ENCODE data around the gene HTRA3. TPM values are rescaled to one million over a fixed set of nuclear protein-coding genes. Genes with fewer than 3 reads are reported as not detected.

The HTRA3 gene
- total and polyA plus RNA-seq, 2 donors = 1.5 to 2.1 TPM

GRCh38 chr4:8252301-8253173, 17.0 kb upstream of the HTRA3 start:
- Histone ChIP-seq H3K36me3 (ENCODE audit: control insufficient read depth in 2 of 2, insufficient read depth in 2 of 2, low read length in 1 of 2) (no peaks in the 10 kb centered on the region), H3K27ac (ENCODE audit: low read depth in 1 of 2, low read length in 1 of 2) (no peak overlapping the region), H3K4me1 (ENCODE audit: control insufficient read depth in 2 of 2, insufficient read depth in 2 of 2, low read length in 2 of 2) (peaks cover 0 to 8% of the 10 kb centered on the region in 2 donors), H3K9me3 (ENCODE audit: control insufficient read depth in 2 of 2, insufficient read depth in 1 of 2, low read length in 1 of 2) (no peaks in the 10 kb centered on the region), H3K27me3 (ENCODE audit: control insufficient read depth in 2 of 2, insufficient read depth in 1 of 2, low read length in 1 of 2) (peaks cover 0 to 2% of the 10 kb centered on the region in 2 donors), H3K4me3 (ENCODE audit: low read length in 2 of 2) (no peak overlapping the region)
- no peak for DNase-seq (ENCODE audit: low read depth in 6 of 9, low spot score in 9 of 9)
- 83% methylated on average over 23 of the region's 23 CpGs for WGBS

- Histone ChIP-seq H3K27me3 (ENCODE audit: control insufficient read depth in 2 of 2, insufficient read depth in 1 of 2, low read length in 1 of 2) (peaks cover 0 to 2% of the 10 kb centered on the region in 2 donors), H3K4me3 (ENCODE audit: low read length in 2 of 2) (no peak overlapping the region), H3K4me1 (ENCODE audit: control insufficient read depth in 2 of 2, insufficient read depth in 2 of 2, low read length in 2 of 2) (peaks cover 0 to 8% of the 10 kb centered on the region in 2 donors), H3K36me3 (ENCODE audit: control insufficient read depth in 2 of 2, insufficient read depth in 2 of 2, low read length in 1 of 2) (no peaks in the 10 kb centered on the region), H3K9me3 (ENCODE audit: control insufficient read depth in 2 of 2, insufficient read depth in 1 of 2, low read length in 1 of 2) (no peaks in the 10 kb centered on the region), H3K27ac (ENCODE audit: low read depth in 1 of 2, low read length in 1 of 2) (no peak overlapping the region)
- DNase-seq (ENCODE audit: low read depth in 6 of 9, low spot score in 9 of 9) = no peak
- WGBS = 94% methylated on average over 6 of the region's 6 CpGs
Measured at GRCh38 chr4:8254076-8254475, 15.5 kb upstream of the HTRA3 start.

DNA sequence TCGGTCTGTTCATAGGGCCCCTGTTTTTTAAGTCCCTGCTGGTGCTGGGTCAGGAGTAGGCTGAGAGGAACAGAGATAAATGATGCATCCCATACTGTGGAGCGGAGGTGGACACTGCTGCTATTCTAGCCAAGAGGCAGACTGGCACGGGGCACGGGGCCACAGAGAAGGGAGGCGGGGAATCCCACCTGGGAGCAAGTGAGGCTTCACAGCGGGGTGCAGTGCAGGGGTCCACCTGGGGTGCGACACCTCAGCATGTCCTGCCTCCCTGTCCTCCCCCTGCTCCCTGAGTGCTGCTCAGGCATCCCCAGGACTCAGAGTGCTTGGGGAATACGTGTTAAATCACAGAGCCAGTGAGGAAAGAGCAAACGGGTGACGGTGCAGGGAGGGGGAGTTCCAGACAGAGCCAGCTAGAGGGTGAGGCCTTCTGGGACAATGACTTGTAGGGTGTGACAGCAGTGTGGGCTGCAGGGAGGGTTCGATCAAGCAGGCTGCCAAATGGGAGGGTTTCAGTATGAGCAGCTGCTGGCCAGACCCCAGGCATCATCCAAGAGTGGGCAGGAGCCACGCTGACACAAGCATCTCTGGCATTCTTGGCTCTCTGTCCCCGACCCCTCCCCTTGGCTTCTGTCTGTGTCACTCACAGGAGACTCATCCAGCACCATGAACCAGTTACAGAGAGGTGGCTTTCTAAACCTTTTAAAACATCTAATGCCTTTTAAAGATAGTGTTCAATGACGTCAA, 13.7 kb upstream of the HTRA3 start:
- WGBS = 92% methylated on average over 14 of the region's 14 CpGs

DNA sequence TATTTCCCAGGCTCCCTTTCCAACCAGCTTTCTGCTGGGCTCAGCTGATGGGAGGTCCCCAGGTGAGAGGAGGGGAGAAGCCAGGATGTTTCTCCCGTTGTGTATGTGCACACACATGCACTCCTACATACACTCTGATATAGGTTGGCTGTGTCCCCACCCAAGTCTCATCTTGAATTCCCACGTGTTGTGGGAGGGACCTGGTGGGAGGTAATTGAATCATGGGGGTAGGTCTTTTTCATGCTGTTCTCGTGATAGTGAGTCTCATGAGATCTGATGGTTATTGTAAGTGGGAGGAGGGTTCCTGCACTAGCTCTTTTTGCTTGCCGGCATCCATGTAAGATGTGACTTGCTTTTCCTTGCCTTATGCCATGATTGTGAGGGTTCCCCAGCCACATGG, 11.7 kb upstream of the HTRA3 start:
- WGBS = 91% methylated on average over 4 of the region's 4 CpGs
- H3K9me3 ChIP-seq (ENCODE audit: control insufficient read depth in 2 of 2, insufficient read depth in 1 of 2, low read length in 1 of 2) = no peaks in the 10 kb centered on the region
- H3K4me1 ChIP-seq (ENCODE audit: control insufficient read depth in 2 of 2, insufficient read depth in 2 of 2, low read length in 2 of 2) = peaks cover 0 to 16% of the 10 kb centered on the region in 2 donors
- no peak for DNase-seq (ENCODE audit: low read depth in 6 of 9, low spot score in 9 of 9)
- H3K36me3 ChIP-seq (ENCODE audit: control insufficient read depth in 2 of 2, insufficient read depth in 2 of 2, low read length in 1 of 2) = no peaks in the 10 kb centered on the region
- no peak overlapping the region for H3K27ac ChIP-seq (ENCODE audit: low read depth in 1 of 2, low read length in 1 of 2)
- no peaks in the 10 kb centered on the region for H3K27me3 ChIP-seq (ENCODE audit: control insufficient read depth in 2 of 2, insufficient read depth in 1 of 2, low read length in 1 of 2)
- no peak overlapping the region for H3K4me3 ChIP-seq (ENCODE audit: low read length in 2 of 2)

More for the DNA sequence above, 13.7 kb upstream of the HTRA3 start:
- Histone ChIP-seq H3K9me3 (ENCODE audit: control insufficient read depth in 2 of 2, insufficient read depth in 1 of 2, low read length in 1 of 2) (no peaks in the 10 kb centered on the region), H3K4me3 (ENCODE audit: low read length in 2 of 2) (no peak overlapping the region), H3K27me3 (ENCODE audit: control insufficient read depth in 2 of 2, insufficient read depth in 1 of 2, low read length in 1 of 2) (no peaks in the 10 kb centered on the region), H3K4me1 (ENCODE audit: control insufficient read depth in 2 of 2, insufficient read depth in 2 of 2, low read length in 2 of 2) (peaks cover 0 to 8% of the 10 kb centered on the region in 2 donors), H3K27ac (ENCODE audit: low read depth in 1 of 2, low read length in 1 of 2) (no peak overlapping the region), H3K36me3 (ENCODE audit: control insufficient read depth in 2 of 2, insufficient read depth in 2 of 2, low read length in 1 of 2) (no peaks in the 10 kb centered on the region)
- DNase-seq (ENCODE audit: low read depth in 6 of 9, low spot score in 9 of 9) = no peak

DNA sequence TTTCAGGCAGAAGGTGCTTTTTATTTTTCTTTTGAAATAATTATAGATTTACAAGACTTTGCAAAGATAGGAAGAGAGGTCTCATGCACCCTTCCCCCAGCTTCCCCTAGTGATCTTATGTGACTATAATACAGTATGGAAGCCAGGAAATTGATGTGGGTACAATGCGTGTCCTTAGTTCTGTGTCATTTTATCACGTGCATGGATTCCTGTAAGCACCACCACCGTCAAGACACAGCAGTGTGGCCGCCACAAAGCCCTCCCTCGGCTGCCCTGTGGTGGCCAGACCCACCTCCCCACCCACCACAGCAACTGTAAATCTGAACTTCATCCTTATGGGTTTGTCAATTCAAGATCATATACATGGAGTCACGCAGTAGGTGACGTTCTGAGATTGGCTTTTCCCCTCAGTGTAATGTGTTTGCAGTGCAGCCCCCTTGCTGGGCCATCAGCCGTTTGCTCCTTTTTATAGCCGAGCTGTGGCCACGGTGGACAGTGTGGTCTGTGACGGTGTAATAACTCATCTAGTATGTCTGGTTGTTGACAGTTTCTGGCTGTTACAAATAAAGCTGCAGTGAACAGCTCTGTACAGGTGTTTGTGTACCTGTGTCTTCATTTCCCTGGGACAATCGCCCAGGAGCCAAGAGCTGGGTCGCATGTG, 10.9 kb upstream of the HTRA3 start:
- WGBS = 46% methylated on average over 13 of the region's 13 CpGs
- Histone ChIP-seq H3K27me3 (ENCODE audit: control insufficient read depth in 2 of 2, insufficient read depth in 1 of 2, low read length in 1 of 2) (no peaks in the 10 kb centered on the region), H3K36me3 (ENCODE audit: control insufficient read depth in 2 of 2, insufficient read depth in 2 of 2, low read length in 1 of 2) (no peaks in the 10 kb centered on the region), H3K4me3 (ENCODE audit: low read length in 2 of 2) (no peak overlapping the region), H3K9me3 (ENCODE audit: control insufficient read depth in 2 of 2, insufficient read depth in 1 of 2, low read length in 1 of 2) (no peaks in the 10 kb centered on the region), H3K4me1 (ENCODE audit: control insufficient read depth in 2 of 2, insufficient read depth in 2 of 2, low read length in 2 of 2) (peaks cover 0 to 12% of the 10 kb centered on the region in 2 donors), H3K27ac (ENCODE audit: low read depth in 1 of 2, low read length in 1 of 2) (no peak overlapping the region)
- no peak for DNase-seq (ENCODE audit: low read depth in 6 of 9, low spot score in 9 of 9)

GRCh38 chr4:8259743-8260430, 9.7 kb upstream of the HTRA3 start:
- WGBS = 96% methylated on average over 11 of the region's 11 CpGs
- no peak overlapping the region for H3K27ac ChIP-seq (ENCODE audit: low read depth in 1 of 2, low read length in 1 of 2)
- no peaks in the 10 kb centered on the region for H3K27me3 ChIP-seq (ENCODE audit: control insufficient read depth in 2 of 2, insufficient read depth in 1 of 2, low read length in 1 of 2)
- no peaks in the 10 kb centered on the region for H3K9me3 ChIP-seq (ENCODE audit: control insufficient read depth in 2 of 2, insufficient read depth in 1 of 2, low read length in 1 of 2)
- H3K4me3 ChIP-seq (ENCODE audit: low read length in 2 of 2) = no peak overlapping the region
- H3K36me3 ChIP-seq (ENCODE audit: control insufficient read depth in 2 of 2, insufficient read depth in 2 of 2, low read length in 1 of 2) = no peaks in the 10 kb centered on the region
- DNase-seq (ENCODE audit: low read depth in 6 of 9, low spot score in 9 of 9) = no peak
- H3K4me1 ChIP-seq (ENCODE audit: control insufficient read depth in 2 of 2, insufficient read depth in 2 of 2, low read length in 2 of 2) = peaks cover 0 to 12% of the 10 kb centered on the region in 2 donors

DNA sequence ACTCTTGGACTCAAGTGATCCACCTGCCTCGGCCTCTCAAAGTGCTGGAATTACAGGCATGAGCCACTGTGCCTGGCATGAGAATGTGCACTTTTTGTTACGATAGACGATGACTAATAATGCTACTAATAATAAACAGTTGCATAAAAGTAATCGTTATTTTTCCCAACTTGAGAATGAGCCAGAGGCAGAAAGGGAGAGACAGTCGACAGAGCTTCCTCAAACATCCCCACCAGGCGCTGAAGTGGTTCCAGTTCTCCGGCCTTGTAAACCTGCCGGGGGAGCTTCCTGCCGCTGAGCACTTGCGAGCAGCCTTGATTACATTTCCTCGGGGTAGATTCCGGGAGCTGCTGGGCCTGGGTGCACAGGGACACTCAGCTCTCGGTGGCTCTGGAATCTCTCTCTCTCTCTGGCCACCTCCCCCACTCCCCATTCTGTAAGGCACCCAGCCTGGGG, 8.9 kb upstream of the HTRA3 start:
- no peak for DNase-seq (ENCODE audit: low read depth in 6 of 9, low spot score in 9 of 9)
- no peaks in the 10 kb centered on the region for H3K9me3 ChIP-seq (ENCODE audit: control insufficient read depth in 2 of 2, insufficient read depth in 1 of 2, low read length in 1 of 2)
- no peaks in the 10 kb centered on the region for H3K36me3 ChIP-seq (ENCODE audit: control insufficient read depth in 2 of 2, insufficient read depth in 2 of 2, low read length in 1 of 2)
- H3K27me3 ChIP-seq (ENCODE audit: control insufficient read depth in 2 of 2, insufficient read depth in 1 of 2, low read length in 1 of 2) = no peaks in the 10 kb centered on the region
- H3K27ac ChIP-seq (ENCODE audit: low read depth in 1 of 2, low read length in 1 of 2) = no peak overlapping the region
- WGBS = 86% methylated on average over 13 of the region's 13 CpGs
- H3K4me1 ChIP-seq (ENCODE audit: control insufficient read depth in 2 of 2, insufficient read depth in 2 of 2, low read length in 2 of 2) = peaks cover 0 to 12% of the 10 kb centered on the region in 2 donors
- no peak overlapping the region for H3K4me3 ChIP-seq (ENCODE audit: low read length in 2 of 2)

GRCh38 chr4:8261851-8262535, 7.6 kb upstream of the HTRA3 start:
- Histone ChIP-seq H3K9me3 (ENCODE audit: control insufficient read depth in 2 of 2, insufficient read depth in 1 of 2, low read length in 1 of 2) (no peaks in the 10 kb centered on the region), H3K4me1 (ENCODE audit: control insufficient read depth in 2 of 2, insufficient read depth in 2 of 2, low read length in 2 of 2) (peaks cover 0 to 12% of the 10 kb centered on the region in 2 donors), H3K36me3 (ENCODE audit: control insufficient read depth in 2 of 2, insufficient read depth in 2 of 2, low read length in 1 of 2) (no peaks in the 10 kb centered on the region), H3K4me3 (ENCODE audit: low read length in 2 of 2) (no peak overlapping the region), H3K27me3 (ENCODE audit: control insufficient read depth in 2 of 2, insufficient read depth in 1 of 2, low read length in 1 of 2) (no peaks in the 10 kb centered on the region), H3K27ac (ENCODE audit: low read depth in 1 of 2, low read length in 1 of 2) (no peak overlapping the region)
- no peak for DNase-seq (ENCODE audit: low read depth in 6 of 9, low spot score in 9 of 9)
- WGBS = 53% methylated on average over 25 of the region's 25 CpGs

Measured in thymus (tissue), 11 donors.